Gastroesophageal sphincter (tissue), 4 donors: ENCODE results near the gene FBXO31. TPM values are rescaled to one million over a fixed set of nuclear protein-coding genes. Genes with fewer than 3 reads are reported as not detected.
"Not testable (repeated sequence)": the region's sequence is repeated elsewhere in the genome, so short reads cannot be mapped to it uniquely, and the experiment has no call there.

ENCODE experiments used
- ATAC-seq: fragments of 150-250 bp; one replicate; pipeline ENCODE4 v1.9.1; 2016; ENCODE audit warnings: mild to moderate bottlenecking, moderate library complexity
- H3K27ac ChIP-seq, 4 donors: fragments of 200-600 bp; sonication (generic) in 3 of 4; 1 replicate in 3 of 4; 2 replicates in 1 of 4; pipeline ENCODE4 v1.5.1; 2016 to 2019
- H3K27me3 ChIP-seq: fragments of 200-600 bp; sonication (generic); one replicate; pipeline ENCODE4 v1.5.1; 2019
- H3K36me3 ChIP-seq, 2 donors: fragments of 200-600 bp; sonication (generic); one replicate each; pipeline ENCODE4 v1.5.1; 2019; ENCODE audit warnings: control low read depth in 1 of 2
- H3K4me1 ChIP-seq, 3 donors: fragments of 200-600 bp; sonication (generic); 1 replicate in 2 of 3; 2 replicates in 1 of 3; pipeline ENCODE4 v1.5.1; 2016 to 2019; ENCODE audit warnings: control low read depth in 2 of 3
- H3K4me3 ChIP-seq, 2 donors: fragments of 200-600 bp; sonication (generic); one replicate each; pipeline ENCODE4 v1.5.1; 2019; ENCODE audit warnings: mild to moderate bottlenecking in 1 of 2, moderate library complexity in 1 of 2
- H3K9me3 ChIP-seq, 3 donors: fragments of 200-600 bp; sonication (generic); one replicate each; pipeline ENCODE4 v1.5.1; 2017 to 2019; ENCODE audit warnings: control low read depth in 2 of 3
- CTCF ChIP-seq, 4 experiments: fragments of 200-600 bp in 2 of 4; fragments of 450-650 bp in 2 of 4; sonication (generic) in 1 of 4; IDR thresholded peaks; one replicate each; pipeline ENCODE4 v1.5.1; 2017 to 2019; ENCODE audit warnings: antibody characterized with exemption in 4 of 4, mild to moderate bottlenecking in 2 of 4, moderate library complexity in 2 of 4
- EP300 ChIP-seq: sonication (generic); formaldehyde crosslinking; IDR thresholded peaks from one replicate; pipeline ENCODE4 v1.6.1; 2017; ENCODE audit warnings: antibody characterized with exemption, mild to moderate bottlenecking
- POLR2A ChIP-seq, 2 donors: fragments of 450-650 bp; IDR thresholded peaks; one replicate each; pipeline ENCODE4 v1.6.1; 2017; ENCODE audit warnings: antibody characterized with exemption in 2 of 2, mild to moderate bottlenecking in 2 of 2, moderate library complexity in 1 of 2
- POLR2AphosphoS5 ChIP-seq: sonication (generic); formaldehyde crosslinking; IDR thresholded peaks from one replicate; pipeline ENCODE4 v1.6.1; 2017; ENCODE audit warnings: antibody characterized with exemption
- WGBS, 2 donors: methylation state at CpG; one replicate each; pipeline ENCODE4 v1.1.5; 2018; ENCODE audit warnings: low coverage in 1 of 2; 5-methylcytosine and 5-hydroxymethylcytosine counted together
- total RNA-seq, 4 donors: library from RNA; depleted of rRNA; stranded (reverse); fragments of >200 nt; gene quantifications; one replicate each; pipeline ENCODE4 v1.1.0, GENCODE V29; 2016

Gene FBXO31
- total RNA-seq, 4 donors from 2014 or later: 69.2 to 141 (median 85.1) TPM

GRCh38 chr16:87380881-87381280 lies 2.7 kb downstream of the FBXO31 start:
- no peaks in the 10 kb centered on the region for H3K36me3 ChIP-seq
- peak overlapping the region; percentile 82 to 89 for H3K4me3 ChIP-seq
- WGBS, 2 donors: 27 to 52% methylated on average over 4 of the region's 4 CpGs
- peaks cover 0 to 78% (median 27%) of the 10 kb centered on the region in 3 donors for H3K4me1 ChIP-seq
- TF ChIP-seq POLR2AphosphoS5: no peak
- no peak for TF ChIP-seq CTCF (IDR thresholded peaks at IDR 0.05)
- no peak for TF ChIP-seq POLR2A (IDR thresholded peaks at IDR 0.05)
- TF ChIP-seq EP300: no peak
- no peaks in the 10 kb centered on the region for H3K9me3 ChIP-seq
- no peak for ATAC-seq
- peak overlapping the region; percentile 30 to 99 (median 84) for H3K27ac ChIP-seq
- H3K27me3 ChIP-seq: no peaks in the 10 kb centered on the region

GRCh38 chr16:87380403-87380802 lies 3.2 kb downstream of the FBXO31 start:
- no peak for ATAC-seq
- TF ChIP-seq POLR2A (IDR thresholded peaks at IDR 0.05) (no peak), EP300 (no peak), CTCF (IDR thresholded peaks at IDR 0.05) (no peak), POLR2AphosphoS5 (no peak)
- Histone ChIP-seq H3K36me3 (no peaks in the 10 kb centered on the region), H3K4me3 (peak overlapping the region in 1 of 2 donors; percentile 89), H3K9me3 (no peaks in the 10 kb centered on the region), H3K27ac (peak overlapping the region in 3 of 4 donors; percentile 70 to 99 (median 97)), H3K4me1 (peaks cover 0 to 83% (median 32%) of the 10 kb centered on the region in 3 donors), H3K27me3 (no peaks in the 10 kb centered on the region)
- 83 to 84% methylated on average over 8 to 9 of the region's 10 CpGs for WGBS, 2 donors

- H3K4me1 ChIP-seq: peaks cover 0 to 88% (median 37%) of the 10 kb centered on the region in 3 donors
- WGBS, 2 donors: 96 to 100% methylated on average over 1 to 2 of the region's 3 CpGs
- not testable (repeated sequence) for H3K4me3 ChIP-seq, H3K36me3 ChIP-seq, H3K9me3 ChIP-seq, H3K27me3 ChIP-seq, ATAC-seq
- H3K27ac ChIP-seq: peak overlapping the region in 3 of 4 donors; percentile 42 to 99 (median 97)
These were observed 4.2 kb downstream of the FBXO31 start for GRCh38 chr16:87379312-87379752.

GRCh38 chr16:87376660-87377059 lies 6.9 kb downstream of the FBXO31 start:
- no peak for ATAC-seq
- WGBS, 2 donors: 91 to 96% methylated on average over 5 of the region's 6 CpGs

GRCh38 chr16:87375426-87376135 lies 8.0 kb downstream of the FBXO31 start:
- H3K27ac ChIP-seq: peak overlapping the region in 3 of 4 donors; percentile 49 to 69 (median 68)
- H3K4me3 ChIP-seq: no peak overlapping the region
- H3K27me3 ChIP-seq: no peaks in the 10 kb centered on the region
- H3K4me1 ChIP-seq: peaks cover 0 to 95% (median 39%) of the 10 kb centered on the region in 3 donors
- no peaks in the 10 kb centered on the region for H3K9me3 ChIP-seq
- no peak for ATAC-seq
- no peaks in the 10 kb centered on the region for H3K36me3 ChIP-seq
- TF ChIP-seq EP300 (no peak), POLR2AphosphoS5 (no peak), CTCF (IDR thresholded peaks at IDR 0.05) (no peak), POLR2A (IDR thresholded peaks at IDR 0.05) (no peak)
- WGBS, 2 donors: 46 to 61% methylated on average over 8 to 9 of the region's 9 CpGs

More at GRCh38 chr16:87376660-87377059, 6.9 kb downstream of the FBXO31 start:
- Histone ChIP-seq H3K27me3 (no peaks in the 10 kb centered on the region), H3K27ac (peak overlapping the region in 3 of 4 donors; percentile 49 to 68 (median 51)), H3K9me3 (no peaks in the 10 kb centered on the region), H3K4me1 (peaks cover 0 to 95% (median 36%) of the 10 kb centered on the region in 3 donors), H3K4me3 (no peak overlapping the region), H3K36me3 (no peaks in the 10 kb centered on the region)
- no peak for TF ChIP-seq POLR2A (IDR thresholded peaks at IDR 0.05)
- no peak for TF ChIP-seq EP300
- TF ChIP-seq POLR2AphosphoS5: no peak
- TF ChIP-seq CTCF (IDR thresholded peaks at IDR 0.05): no peak
